HepG2 (cell line): Measurements from ENCODE around the gene DPEP2NB. TPM values are rescaled to one million over a fixed set of nuclear protein-coding genes. Genes with fewer than 3 reads are reported as not detected.

Experiments
- AHR ChIP-seq: IDR thresholded peaks from 2 replicates; pipeline ENCODE4 v1.6.1; 2018; ENCODE audit warnings: missing genetic modification reagents, missing compliant biosample characterization
- BHLHE40 ChIP-seq: IDR thresholded peaks from 2 replicates; pipeline ENCODE4 v1.6.1; 2011; ENCODE audit warnings: low read length, improper control_type of control experiment
- CREB1 ChIP-seq, 2 experiments: fragments of 450-650 bp in 1 of 2; IDR thresholded peaks; 2 replicates each; pipeline ENCODE4 v1.6.1; 2016 to 2017; ENCODE audit warnings: control low read depth in 1 of 2, mild to moderate bottlenecking in 1 of 2, missing compliant biosample characterization in 1 of 2, missing genetic modification characterization in 1 of 2
- E2F2 ChIP-seq: sonication (generic); formaldehyde crosslinking; IDR thresholded peaks from 2 replicates; pipeline ENCODE4 v1.4.0; 2020; ENCODE audit warnings: missing genetic modification reagents, borderline replicate concordance
- HNRNPL ChIP-seq: fragments of 200-400 bp; formaldehyde crosslinking; IDR thresholded peaks from 2 replicates; pipeline ENCODE4 v1.6.1; 2017; ENCODE audit warnings: mild to moderate bottlenecking, low read depth, low read length
- IKZF5 ChIP-seq: IDR thresholded peaks from 2 replicates; pipeline ENCODE4 v1.6.1; 2018; ENCODE audit warnings: missing genetic modification reagents, mild to moderate bottlenecking, missing compliant biosample characterization
- KDM2A ChIP-seq: sonication (generic); formaldehyde crosslinking; IDR thresholded peaks from 2 replicates; pipeline ENCODE4 v1.4.0; 2020; ENCODE audit warnings: low read depth, missing genetic modification reagents, borderline replicate concordance
- NCOA1 ChIP-seq: sonication (generic); formaldehyde crosslinking; IDR thresholded peaks from 2 replicates; pipeline ENCODE4 v1.9.0; 2021; ENCODE audit warnings: missing genetic modification reagents
- PAX8 ChIP-seq: sonication (generic); formaldehyde crosslinking; IDR thresholded peaks from 2 replicates; pipeline ENCODE4 v1.8.0; 2022; ENCODE audit warnings: mild to moderate bottlenecking, missing genetic modification reagents, borderline replicate concordance
- RFX5 ChIP-seq: IDR thresholded peaks from 2 replicates; pipeline ENCODE4 v1.6.1; 2011; ENCODE audit warnings: low read depth, low read length, improper control_type of control experiment
- SCMH1 ChIP-seq: sonication (generic); formaldehyde crosslinking; IDR thresholded peaks from 2 replicates; pipeline ENCODE4 v1.9.0; 2021; ENCODE audit warnings: missing genetic modification reagents, mild to moderate bottlenecking, borderline replicate concordance
- SOX13 ChIP-seq, 3 experiments: fragments of 450-650 bp in 1 of 3; sonication (generic) in 1 of 3; formaldehyde crosslinking in 1 of 3; IDR thresholded peaks in 2 of 3; conservative IDR thresholded peaks in 1 of 3; 2 replicates each; pipeline versions ENCODE4 v1.5.0 to v1.6.1; 2016 to 2020; ENCODE audit warnings: antibody characterized with exemption in 1 of 3, mild to moderate bottlenecking in 1 of 3, missing compliant biosample characterization in 1 of 3, missing genetic modification reagents in 1 of 3, moderate library complexity in 1 of 3
- TCF12 ChIP-seq, 2 experiments: fragments of 450-650 bp in 1 of 2; sonication (generic) in 1 of 2; formaldehyde crosslinking in 1 of 2; IDR thresholded peaks; 2 replicates each; pipeline versions ENCODE4 v1.6.1 to v1.8.0; 2017 to 2022; ENCODE audit warnings: antibody characterized with exemption in 1 of 2, mild to moderate bottlenecking in 1 of 2, missing genetic modification reagents in 1 of 2, moderate library complexity in 1 of 2
- ZIK1 ChIP-seq: sonication (generic); formaldehyde crosslinking; IDR thresholded peaks from 2 replicates; pipeline ENCODE4 v1.5.0; 2020; ENCODE audit warnings: mild to moderate bottlenecking, low read depth, missing genetic modification reagents, borderline replicate concordance
- ZMYM4 ChIP-seq: sonication (generic); formaldehyde crosslinking; IDR thresholded peaks from 2 replicates; pipeline ENCODE4 v1.8.1; 2023; ENCODE audit warnings: mild to moderate bottlenecking, missing genetic modification reagents
- ZNF142 ChIP-seq: sonication (generic); formaldehyde crosslinking; IDR thresholded peaks from 2 replicates; pipeline ENCODE4 v1.4.0; 2020; ENCODE audit warnings: missing genetic modification reagents
- ZNF331 ChIP-seq: sonication (generic); formaldehyde crosslinking; IDR thresholded peaks from 2 replicates; pipeline ENCODE4 v1.4.0; 2020; ENCODE audit warnings: missing genetic modification reagents
- ZNF616 ChIP-seq: sonication (generic); formaldehyde crosslinking; IDR thresholded peaks from 2 replicates; pipeline ENCODE4 v1.5.0; 2020; ENCODE audit warnings: low read depth, mild to moderate bottlenecking, missing genetic modification reagents
- ZNF720 ChIP-seq: sonication (generic); formaldehyde crosslinking; IDR thresholded peaks from 2 replicates; pipeline ENCODE4 v1.4.0; 2020; ENCODE audit warnings: missing genetic modification reagents
- ZNF773 ChIP-seq: sonication (generic); formaldehyde crosslinking; IDR thresholded peaks from 2 replicates; pipeline ENCODE4 v1.4.0; 2020; ENCODE audit warnings: missing genetic modification reagents, borderline replicate concordance
- ZNF776 ChIP-seq: sonication (generic); formaldehyde crosslinking; IDR thresholded peaks from 2 replicates; pipeline ENCODE4 v1.4.0; 2020; ENCODE audit warnings: mild to moderate bottlenecking, missing genetic modification reagents
- polyA plus RNA-seq, 8 experiments: library from polyadenylated mRNA; depleted of rRNA in 3 of 8; stranded (reverse) in 7 of 8; unstranded in 1 of 8; fragments of >200 nt; fragmentation: Illumina TruSeq in 4 of 8; extraction: Trizol in 4 of 8; gene quantifications; 2 replicates each; pipeline versions ENCODE4 v1.2.1 to v1.2.3, GENCODE V29; 2011 to 2016; ENCODE audit warnings: low read depth in 4 of 8, missing spikeins in 1 of 8, mixed read lengths in 1 of 8; ENCODE audit not compliant: insufficient read depth in 1 of 8
- total RNA-seq, 5 experiments: library from RNA; depleted of rRNA; stranded (reverse); fragments of >200 nt; fragmentation: Illumina TruSeq; extraction: Trizol; gene quantifications; 2 replicates each; pipeline ENCODE4 v1.2.3, GENCODE V29; 2016; ENCODE audit warnings: low read depth in 1 of 5

DPEP2NB gene
- total and polyA plus RNA-seq, 2 of the 13 experiments (the other 11 are each of a cell fraction or from before 2014, with no cell fraction given), result not detected

DNA sequence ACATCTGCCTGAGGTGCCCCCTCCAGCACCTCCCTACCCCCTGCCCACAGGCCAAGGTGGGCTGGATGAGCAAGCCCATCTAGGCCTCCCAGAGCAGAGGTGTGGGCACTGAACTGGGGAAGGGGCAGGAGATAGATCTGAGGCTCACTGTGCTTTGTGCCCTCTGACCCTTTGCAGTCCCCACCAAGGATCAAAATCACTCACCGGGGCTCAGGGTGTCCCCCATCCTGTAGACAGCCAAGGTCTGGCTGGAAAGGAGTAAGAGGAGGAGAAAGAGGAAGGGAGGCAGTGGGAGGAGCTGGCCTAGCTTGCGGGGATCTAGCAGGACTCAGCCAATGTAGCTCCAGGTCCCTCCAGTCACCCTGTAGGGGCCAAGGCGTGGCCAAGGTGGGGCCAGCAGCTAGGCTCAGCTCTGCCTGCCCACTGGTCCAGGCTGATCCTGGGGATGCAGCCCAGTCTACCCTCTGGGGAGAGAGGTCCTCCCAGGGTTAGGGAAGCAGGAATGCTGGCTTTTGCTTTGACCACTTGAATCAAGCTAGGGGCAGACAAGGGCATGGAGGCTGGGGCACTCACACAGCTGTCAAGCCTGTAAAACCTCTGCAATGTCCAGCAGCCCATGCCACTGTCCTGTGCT is 49.0 kb downstream of the DPEP2NB start (continued):
- TF ChIP-seq NCOA1 (CRISPR knock-in tag) (no peak), ZIK1 (CRISPR knock-in tag) (no peak), ZMYM4 (CRISPR knock-in tag) (no peak), SCMH1 (CRISPR knock-in tag) (no peak), ZNF616 (no peak), ZNF773 (no peak), BHLHE40 (no peak), RFX5 (no peak), E2F2 (no peak), ZNF331 (0 out of 2 replicates have a peak, but pooled peaks have one; percentile 42), ZNF142 (CRISPR knock-in tag) (0 out of 2 replicates have a peak, but pooled peaks have one; percentile 31), HNRNPL (peak; percentile 57; the same call in 1 of the 2 replicates), AHR (no peak), ZNF720 (CRISPR knock-in tag) (no peak), TCF12 (IDR thresholded peaks at IDR 0.05) (no peak), TCF12 (CRISPR knock-in tag; IDR thresholded peaks at IDR 0.05) (no peak), KDM2A (CRISPR knock-in tag) (no peak), ZNF776 (CRISPR knock-in tag) (no peak), IKZF5 (CRISPR knock-in tag) (peak; percentile 38; the same call in 1 of the 2 replicates), SOX13 (IDR thresholded peaks at IDR 0.05) (no peak), SOX13 (CRISPR knock-in tag; conservative IDR thresholded peaks at IDR 0.05 in 1 of 2, IDR thresholded peaks at IDR 0.05 in 1 of 2) (no peak), CREB1 (IDR thresholded peaks at IDR 0.05) (no peak), CREB1 (CRISPR knock-in tag; IDR thresholded peaks at IDR 0.05) (no peak), PAX8 (no peak; the same call in 1 of the 2 replicates)
